ENCODE data around the gene SERGEF.

DNA sequence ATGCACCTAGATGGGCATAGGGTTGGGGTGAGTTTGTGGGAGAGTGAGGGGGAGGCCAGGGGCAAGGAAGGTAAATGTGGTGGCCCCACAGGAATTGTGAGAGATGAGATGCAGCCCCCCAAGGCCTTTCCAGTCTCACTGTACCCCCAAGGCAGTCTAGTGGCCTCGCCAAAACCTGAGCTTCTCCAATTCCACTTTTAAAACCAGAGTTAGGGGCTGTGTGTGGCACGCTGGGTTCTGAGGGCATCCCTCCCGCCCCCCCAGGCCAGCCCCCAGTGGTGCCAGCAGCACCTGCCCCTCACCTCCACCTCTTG is 237.9 kb downstream of the SERGEF start:
- TF ChIP-seq, protein P1, sequence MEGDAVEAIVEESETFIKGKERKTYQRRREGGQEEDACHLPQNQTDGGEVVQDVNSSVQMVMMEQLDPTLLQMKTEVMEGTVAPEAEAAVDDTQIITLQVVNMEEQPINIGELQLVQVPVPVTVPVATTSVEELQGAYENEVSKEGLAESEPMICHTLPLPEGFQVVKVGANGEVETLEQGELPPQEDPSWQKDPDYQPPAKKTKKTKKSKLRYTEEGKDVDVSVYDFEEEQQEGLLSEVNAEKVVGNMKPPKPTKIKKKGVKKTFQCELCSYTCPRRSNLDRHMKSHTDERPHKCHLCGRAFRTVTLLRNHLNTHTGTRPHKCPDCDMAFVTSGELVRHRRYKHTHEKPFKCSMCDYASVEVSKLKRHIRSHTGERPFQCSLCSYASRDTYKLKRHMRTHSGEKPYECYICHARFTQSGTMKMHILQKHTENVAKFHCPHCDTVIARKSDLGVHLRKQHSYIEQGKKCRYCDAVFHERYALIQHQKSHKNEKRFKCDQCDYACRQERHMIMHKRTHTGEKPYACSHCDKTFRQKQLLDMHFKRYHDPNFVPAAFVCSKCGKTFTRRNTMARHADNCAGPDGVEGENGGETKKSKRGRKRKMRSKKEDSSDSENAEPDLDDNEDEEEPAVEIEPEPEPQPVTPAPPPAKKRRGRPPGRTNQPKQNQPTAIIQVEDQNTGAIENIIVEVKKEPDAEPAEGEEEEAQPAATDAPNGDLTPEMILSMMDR (IDR thresholded peaks at IDR 0.05) = no peak
- no peak for TF ChIP-seq POLR2A (IDR thresholded peaks at IDR 0.05)

All from heart left ventricle (tissue), 13 donors.